Measurements from ENCODE around the gene AQP12A.
A peak's percentile ranks its signal among the peaks of the same experiment; 100 is the strongest.

Gene AQP12A

DNA sequence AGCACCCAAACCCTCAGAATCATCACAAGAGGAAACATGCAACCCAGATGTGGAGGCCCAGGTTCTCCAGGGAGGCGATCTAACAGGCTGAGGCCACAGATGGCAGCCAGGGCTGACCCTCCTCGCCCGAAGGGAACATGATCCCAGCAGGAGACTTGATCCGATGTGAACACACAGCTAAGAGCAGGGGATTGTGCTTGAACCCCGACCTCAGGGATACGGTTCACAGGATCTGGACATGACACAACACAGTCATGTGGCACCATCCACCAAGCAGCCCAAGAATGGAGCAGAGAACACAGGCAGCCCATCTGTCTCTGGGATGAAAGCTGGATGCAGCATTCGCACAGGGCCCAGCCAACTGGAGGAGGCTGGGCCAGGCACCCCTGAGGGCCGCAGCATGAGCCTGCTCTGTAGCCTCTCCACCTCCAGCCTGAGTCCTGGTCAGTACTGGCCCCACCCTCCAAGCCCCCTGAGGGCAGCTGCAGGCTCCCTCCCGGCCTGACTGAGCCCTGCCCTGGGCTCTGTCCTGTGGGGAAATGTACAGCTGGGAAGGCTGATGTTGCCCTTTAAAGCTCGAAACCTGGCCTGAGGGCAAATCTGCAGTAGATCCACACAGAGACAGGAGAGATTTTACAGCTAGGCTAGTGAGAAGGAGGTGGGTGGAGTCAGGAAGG lies 39.0 kb downstream of the AQP12A start:
- DNase-seq (ENCODE audit: low spot score) = no peak
- in situ Hi-C loops (cut with MboI; ENCODE audit: low pct_unique_long_range_greater_than_20kb, low sequenced_read_pairs, unreplicated experiment) = no loop called here
- TF ChIP-seq, protein P1, sequence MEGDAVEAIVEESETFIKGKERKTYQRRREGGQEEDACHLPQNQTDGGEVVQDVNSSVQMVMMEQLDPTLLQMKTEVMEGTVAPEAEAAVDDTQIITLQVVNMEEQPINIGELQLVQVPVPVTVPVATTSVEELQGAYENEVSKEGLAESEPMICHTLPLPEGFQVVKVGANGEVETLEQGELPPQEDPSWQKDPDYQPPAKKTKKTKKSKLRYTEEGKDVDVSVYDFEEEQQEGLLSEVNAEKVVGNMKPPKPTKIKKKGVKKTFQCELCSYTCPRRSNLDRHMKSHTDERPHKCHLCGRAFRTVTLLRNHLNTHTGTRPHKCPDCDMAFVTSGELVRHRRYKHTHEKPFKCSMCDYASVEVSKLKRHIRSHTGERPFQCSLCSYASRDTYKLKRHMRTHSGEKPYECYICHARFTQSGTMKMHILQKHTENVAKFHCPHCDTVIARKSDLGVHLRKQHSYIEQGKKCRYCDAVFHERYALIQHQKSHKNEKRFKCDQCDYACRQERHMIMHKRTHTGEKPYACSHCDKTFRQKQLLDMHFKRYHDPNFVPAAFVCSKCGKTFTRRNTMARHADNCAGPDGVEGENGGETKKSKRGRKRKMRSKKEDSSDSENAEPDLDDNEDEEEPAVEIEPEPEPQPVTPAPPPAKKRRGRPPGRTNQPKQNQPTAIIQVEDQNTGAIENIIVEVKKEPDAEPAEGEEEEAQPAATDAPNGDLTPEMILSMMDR (IDR thresholded peaks at IDR 0.05; ENCODE audit: extremely low read depth, insufficient read depth, missing control alignments) = no peak

DNA sequence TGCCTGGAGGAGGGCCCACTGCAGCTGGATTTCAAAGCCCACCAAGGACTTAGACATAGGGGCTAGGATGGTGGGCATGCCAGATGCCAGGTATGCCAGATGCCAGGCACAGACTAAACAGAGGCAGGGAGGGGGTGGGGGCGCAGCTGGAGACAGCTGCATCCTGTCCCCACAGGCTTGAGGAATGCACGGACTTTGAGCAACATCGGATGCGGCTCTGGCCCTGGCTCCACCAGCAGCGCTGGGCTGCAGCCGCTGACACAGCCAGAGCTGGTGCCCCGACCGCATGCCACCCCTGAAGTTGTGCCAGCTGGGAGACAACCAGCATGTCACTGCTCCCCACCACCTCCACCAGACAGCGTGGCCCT lies 39.5 kb downstream of the AQP12A start:
- DNase-seq (ENCODE audit: low spot score) = no peak

DNA sequence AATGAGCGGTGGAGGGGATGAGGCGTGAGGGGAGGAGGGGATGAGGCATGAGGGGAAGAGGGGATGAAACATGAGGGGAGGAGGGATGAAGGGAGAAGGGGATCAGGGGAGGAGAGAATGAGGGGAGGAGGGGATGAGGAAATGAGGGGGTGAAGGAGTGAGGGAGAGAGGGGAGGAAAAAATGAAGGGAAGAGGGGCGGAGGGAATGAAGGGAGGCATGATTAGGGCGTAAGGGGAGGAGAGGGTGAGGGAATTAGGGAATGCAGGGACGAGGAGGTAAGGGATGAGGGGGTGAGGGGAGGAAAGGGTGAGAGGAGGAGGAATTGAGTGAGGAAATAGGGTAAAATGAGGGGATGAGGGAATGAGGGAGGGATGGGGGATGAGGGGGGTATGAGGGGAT lies 40.5 kb downstream of the AQP12A start:
- in situ Hi-C loops (cut with MboI; ENCODE audit: low pct_unique_long_range_greater_than_20kb, low sequenced_read_pairs, unreplicated experiment) = no loop called here
- TF ChIP-seq, protein P1 (IDR thresholded peaks at IDR 0.05; ENCODE audit: extremely low read depth, insufficient read depth, missing control alignments) = no peak
- no peak for DNase-seq (ENCODE audit: low spot score)

More for the DNA sequence above, 39.5 kb downstream of the AQP12A start:
- TF ChIP-seq, protein P1 (IDR thresholded peaks at IDR 0.05; ENCODE audit: extremely low read depth, insufficient read depth, missing control alignments) = no peak
- in situ Hi-C loops (cut with MboI; ENCODE audit: low pct_unique_long_range_greater_than_20kb, low sequenced_read_pairs, unreplicated experiment) = no loop called here

DNA sequence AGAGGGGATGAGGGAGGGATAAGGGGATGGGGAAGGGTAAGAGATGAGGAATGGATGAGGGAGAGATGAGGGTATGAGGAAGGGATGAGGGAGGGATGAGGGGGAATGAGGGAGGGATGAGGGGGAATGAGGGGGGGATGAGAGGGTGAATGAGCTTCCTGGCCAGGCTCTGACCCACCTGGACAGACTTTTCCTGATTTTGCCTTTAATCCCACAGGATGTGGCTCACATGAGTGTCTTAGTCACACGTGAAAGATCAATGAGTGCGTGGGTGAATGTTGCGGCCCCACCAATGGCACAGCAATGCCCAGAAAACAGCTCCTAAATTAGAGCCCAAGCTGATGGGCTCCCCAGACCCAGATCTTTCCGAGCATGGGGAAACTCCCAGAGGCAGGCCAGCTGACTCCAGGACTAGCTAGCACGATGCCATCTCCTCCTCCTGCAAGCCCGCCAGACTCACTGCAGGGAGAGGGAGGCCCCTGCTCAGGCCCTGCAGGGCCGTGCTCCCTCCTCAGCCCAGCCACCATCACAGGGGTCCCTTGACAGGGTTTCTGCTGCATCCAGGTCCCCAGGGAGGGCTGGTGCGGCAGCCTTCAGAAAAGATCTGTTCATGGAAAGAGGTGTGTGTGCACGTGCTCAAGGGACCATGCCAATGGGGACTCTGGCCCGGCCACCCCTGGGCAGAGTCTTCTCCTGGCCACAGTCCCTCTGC lies 41.4 kb downstream of the AQP12A start:
- DNase-seq (ENCODE audit: low spot score) = peak; percentile 33
- in situ Hi-C loops (cut with MboI; ENCODE audit: low pct_unique_long_range_greater_than_20kb, low sequenced_read_pairs, unreplicated experiment) = no loop called here

DNA sequence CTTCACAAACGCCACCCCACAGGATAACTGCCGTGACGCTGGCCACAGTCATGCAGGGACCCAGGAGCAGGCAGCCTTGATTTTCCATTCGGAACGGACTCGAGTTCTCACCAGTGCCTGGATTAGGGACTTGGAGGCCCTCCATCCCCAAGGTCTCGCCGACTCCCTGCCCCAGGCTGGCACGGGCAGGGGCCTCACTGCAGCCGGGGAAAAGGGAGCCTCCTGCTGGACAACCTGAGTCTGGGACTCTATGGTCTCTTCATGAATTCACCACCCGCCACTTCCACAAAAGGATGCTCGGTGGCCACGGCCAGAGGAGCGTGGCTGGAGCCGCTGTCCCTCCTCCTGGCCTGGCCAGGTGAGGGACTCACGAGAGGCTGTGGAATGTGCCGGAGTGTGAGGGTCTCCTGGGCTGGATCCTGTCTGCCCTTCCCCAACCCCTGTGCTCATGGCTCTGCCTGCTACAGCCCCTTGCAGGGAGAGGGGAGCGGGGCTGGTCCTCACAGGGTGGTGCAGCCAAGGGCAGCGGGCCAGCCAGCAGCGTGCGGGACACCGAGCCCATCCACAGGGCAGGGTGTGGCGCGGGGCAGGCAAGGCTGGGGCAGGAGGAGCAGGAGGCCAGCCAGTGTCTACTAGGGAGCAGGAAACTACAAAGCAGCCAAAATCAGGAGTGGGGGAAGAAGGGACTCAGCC lies 42.3 kb downstream of the AQP12A start:
- TF ChIP-seq, protein P1 (IDR thresholded peaks at IDR 0.05; ENCODE audit: extremely low read depth, insufficient read depth, missing control alignments) = peak; percentile 37
- peak; percentile 45 for DNase-seq (ENCODE audit: low spot score)
- in situ Hi-C loops (cut with MboI; ENCODE audit: low pct_unique_long_range_greater_than_20kb, low sequenced_read_pairs, unreplicated experiment) = no loop called here

More for the DNA sequence above, 41.4 kb downstream of the AQP12A start:
- TF ChIP-seq, protein P1 (IDR thresholded peaks at IDR 0.05; ENCODE audit: extremely low read depth, insufficient read depth, missing control alignments) = no peak

DNA sequence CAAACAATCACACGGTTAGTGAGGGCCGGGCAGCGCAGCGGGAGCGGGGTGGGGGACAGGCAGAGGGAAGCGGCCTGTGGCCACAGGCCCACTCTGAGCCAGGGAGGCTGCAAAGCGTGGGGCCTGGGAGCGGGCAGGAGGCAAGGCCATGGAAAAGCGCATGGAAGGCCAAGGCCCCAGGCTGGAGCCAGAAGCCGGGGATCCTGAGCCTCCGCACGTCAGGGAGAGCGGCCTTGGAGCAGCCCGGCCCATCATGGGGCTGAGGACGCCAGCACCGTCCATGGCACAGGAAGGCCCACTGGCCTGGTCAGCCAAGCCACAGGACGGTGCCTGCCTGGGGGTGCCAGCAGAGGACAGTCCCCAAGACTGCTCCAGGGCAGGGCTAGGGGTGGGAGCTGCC lies 43.1 kb downstream of the AQP12A start:
- DNase-seq (ENCODE audit: low spot score) = no peak
- in situ Hi-C loops (cut with MboI; ENCODE audit: low pct_unique_long_range_greater_than_20kb, low sequenced_read_pairs, unreplicated experiment) = no loop called here
- TF ChIP-seq, protein P1 (IDR thresholded peaks at IDR 0.05; ENCODE audit: extremely low read depth, insufficient read depth, missing control alignments) = no peak
